ENCODE results near the gene MFSD6.
"Not testable (repeated sequence)": the region's sequence is repeated elsewhere in the genome, so short reads cannot be mapped to it uniquely, and the experiment has no call there.

Gene MFSD6

GRCh38 chr2:190462181-190462580 is 54.0 kb downstream of the MFSD6 start:
- DNase-seq, result no peak

DNA sequence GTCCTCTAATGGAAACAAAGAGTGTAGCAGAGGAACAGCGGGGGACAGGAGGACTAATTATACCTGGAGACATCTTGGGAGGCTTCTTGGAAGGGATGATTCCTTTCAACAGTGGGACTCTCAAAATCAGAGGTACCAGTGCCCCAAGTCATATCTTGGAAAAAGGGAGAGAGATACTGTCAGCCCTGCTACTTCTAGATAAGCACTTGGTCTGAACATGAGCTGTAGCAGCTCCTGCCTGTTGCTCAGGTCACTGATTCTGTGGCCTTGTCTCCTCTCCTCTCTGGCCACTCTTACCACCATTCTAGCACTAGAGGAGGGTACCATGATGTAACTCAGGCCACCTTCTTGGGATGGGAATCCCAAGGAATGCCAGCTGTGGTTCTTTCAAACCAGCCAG is 54.5 kb downstream of the MFSD6 start:
- no peak for DNase-seq

- no peak for DNase-seq
Observed at GRCh38 chr2:190465060-190465459, 56.9 kb downstream of the MFSD6 start.

DNA sequence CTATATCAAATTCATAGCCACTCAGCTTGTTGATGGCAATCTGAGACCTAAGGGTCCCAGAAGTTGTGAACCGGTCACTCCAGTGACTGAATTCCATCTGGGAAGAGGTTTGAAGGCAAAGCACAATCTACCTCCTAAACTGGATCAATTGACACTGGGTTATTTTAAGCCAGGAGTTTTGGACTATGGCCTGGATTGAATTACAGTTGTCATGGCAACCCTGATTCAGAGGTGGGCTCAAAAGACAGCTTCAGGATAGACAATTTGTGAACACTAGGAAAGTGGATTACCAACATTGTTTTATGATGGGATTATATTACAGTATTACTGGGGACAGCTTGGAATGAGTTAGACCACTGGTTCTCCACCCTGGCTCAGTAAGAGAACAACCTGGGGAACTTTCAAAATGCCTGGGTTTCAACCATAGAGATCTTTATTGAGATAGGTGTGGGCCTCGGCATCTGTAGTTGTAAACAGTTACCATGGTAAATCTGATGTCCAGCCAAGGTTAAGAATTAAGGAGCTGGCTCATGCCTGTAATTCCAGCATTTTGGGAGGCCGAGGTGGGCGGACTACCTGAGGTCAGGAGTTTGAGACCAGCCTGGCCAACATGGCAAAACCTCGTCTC is 58.8 kb downstream of the MFSD6 start:
- no peak for DNase-seq

DNA sequence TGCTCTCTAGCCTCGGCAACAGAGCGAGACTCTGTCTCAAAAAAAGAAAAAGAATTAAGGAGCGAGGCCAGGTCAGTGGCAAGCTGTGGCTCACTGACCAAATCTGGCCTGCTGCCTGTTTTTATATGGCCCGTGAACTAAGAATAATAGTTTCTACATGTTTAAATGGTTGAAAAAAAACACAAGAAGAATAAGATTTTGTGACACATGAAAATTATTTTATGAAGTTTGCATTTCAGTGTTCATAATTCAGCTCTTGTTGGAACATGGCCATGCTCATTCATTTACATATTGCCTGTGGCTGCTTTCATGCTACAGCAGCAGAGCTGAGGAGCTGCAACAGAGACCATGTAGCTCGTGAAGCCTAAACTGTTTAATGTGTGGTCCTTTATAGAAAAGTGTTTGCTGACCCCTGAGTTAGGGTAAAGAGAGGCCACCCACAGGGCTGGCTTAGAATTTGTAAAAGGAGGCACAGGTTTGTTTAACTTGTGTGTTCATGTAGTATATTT is 59.5 kb downstream of the MFSD6 start:
- peak in 8 of 58 donors; percentile 1 to 45 (median 34) for DNase-seq

GRCh38 chr2:190468354-190468753 is 60.2 kb downstream of the MFSD6 start:
- DNase-seq, result not testable (repeated sequence)

DNA sequence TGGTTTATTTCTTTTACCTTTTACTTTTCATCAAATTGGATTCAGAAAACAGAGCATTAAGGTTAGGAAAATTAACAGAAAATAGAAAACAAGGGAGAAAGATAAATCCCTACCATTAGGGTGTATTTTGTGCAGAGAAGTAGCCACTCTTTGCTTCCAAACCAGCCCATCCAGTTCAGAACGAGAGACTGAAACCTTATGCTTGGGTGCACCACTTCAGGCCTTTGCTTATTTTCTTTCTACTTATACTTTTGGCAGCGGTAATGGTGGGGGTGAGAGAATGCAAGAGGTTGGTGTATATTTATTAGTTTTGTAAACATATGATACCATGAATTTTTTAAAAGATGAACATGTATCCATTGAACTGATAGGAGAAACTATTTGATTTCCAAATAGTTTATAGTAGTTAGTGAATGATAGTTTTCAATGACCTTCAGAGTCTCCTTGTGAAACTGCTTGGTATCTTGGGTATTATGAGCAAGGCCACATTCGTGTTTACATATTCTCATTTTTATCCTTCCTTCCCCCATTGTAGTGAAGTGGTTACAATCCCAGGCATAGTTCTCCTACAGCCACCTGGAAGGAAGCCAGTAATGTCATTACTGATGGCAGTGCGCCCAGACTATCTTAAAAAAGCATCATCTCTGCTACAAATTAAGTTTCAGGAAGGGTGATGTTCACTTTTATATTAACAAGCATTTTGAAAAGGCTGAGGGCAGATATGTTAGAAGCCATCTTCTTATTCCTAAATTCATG is 60.8 kb downstream of the MFSD6 start:
- DNase-seq, result peak in 39 of 58 donors; percentile 3 to 73 (median 37)

- no peak for DNase-seq
Observed at GRCh38 chr2:190469771-190470170, 61.6 kb downstream of the MFSD6 start.

- no peak for DNase-seq
Observed at GRCh38 chr2:190470256-190470826, 62.2 kb downstream of the MFSD6 start.

- peak in 31 of 58 donors; percentile 3 to 76 (median 46) for DNase-seq
Observed at GRCh38 chr2:190477661-190478454, 69.7 kb downstream of the MFSD6 start.

- no peak for DNase-seq
Observed at GRCh38 chr2:190478572-190479195, 70.5 kb downstream of the MFSD6 start.

GRCh38 chr2:190481339-190481738 is 73.2 kb downstream of the MFSD6 start:
- DNase-seq, result peak in 6 of 58 donors; percentile 12 to 32 (median 19)

- DNase-seq, result no peak
Observed at GRCh38 chr2:190482451-190482850, 74.3 kb downstream of the MFSD6 start.

GRCh38 chr2:190486037-190486623 is 78.0 kb downstream of the MFSD6 start:
- peak in 1 of 58 donors; percentile 39 for DNase-seq

GRCh38 chr2:190488516-190489233 is 80.5 kb downstream of the MFSD6 start:
- no peak for DNase-seq

DNA sequence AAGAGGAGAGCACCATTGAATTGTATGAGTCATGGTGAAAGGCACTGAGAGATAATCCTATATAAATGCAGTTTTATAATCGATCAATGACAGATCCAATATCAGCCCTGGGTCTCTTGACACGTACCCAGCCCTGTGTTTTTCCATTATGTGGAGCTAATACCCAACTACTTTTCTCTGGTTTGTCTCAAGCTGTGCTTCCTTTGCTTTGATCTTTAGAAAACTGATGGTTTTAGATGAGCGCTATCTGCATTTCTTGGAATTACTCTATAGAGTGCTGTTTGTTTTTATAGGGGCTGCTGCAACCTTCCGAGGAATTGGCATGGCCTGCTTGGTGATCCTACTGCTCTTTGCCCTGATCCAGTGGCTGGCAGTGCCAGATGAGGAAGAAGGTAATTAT is 81.3 kb downstream of the MFSD6 start:
- DNase-seq, result no peak

DNA sequence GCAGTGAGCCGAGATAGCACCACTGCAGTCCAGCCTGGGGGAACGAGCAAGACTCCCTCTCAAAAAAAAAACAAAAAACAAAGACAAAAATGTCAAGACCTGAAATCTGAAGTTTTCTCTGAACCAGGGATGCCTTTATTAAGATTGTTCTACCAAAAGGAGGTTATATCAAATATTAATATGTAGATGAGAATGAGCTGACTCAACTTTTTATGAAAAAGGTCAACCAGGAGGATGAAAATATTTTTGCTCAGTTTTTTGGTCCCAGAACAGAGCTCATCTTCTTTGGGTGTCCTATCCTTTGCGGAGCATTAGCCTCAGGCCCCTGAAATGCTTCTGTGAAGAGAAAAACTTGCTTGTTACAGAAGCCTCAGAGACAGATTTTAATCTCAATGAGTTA is 82.3 kb downstream of the MFSD6 start:
- DNase-seq, result no peak

- DNase-seq, result no peak
Observed at GRCh38 chr2:190493095-190493494, 84.9 kb downstream of the MFSD6 start.

GRCh38 chr2:190494600-190495227 is 86.6 kb downstream of the MFSD6 start:
- not testable (repeated sequence) for DNase-seq
